Vagina (tissue), 2 donors: ENCODE measurements around the gene C2orf49.

Source experiments
- POLR2A ChIP-seq, 2 donors: fragments of 450-650 bp; IDR thresholded peaks; one replicate each; pipeline ENCODE4 v1.6.1; 2017; ENCODE audit warnings: antibody characterized with exemption in 2 of 2, mild to moderate bottlenecking in 2 of 2, moderate library complexity in 2 of 2
- POLR2AphosphoS5 ChIP-seq, 2 donors: sonication (generic); formaldehyde crosslinking; IDR thresholded peaks; one replicate each; pipeline ENCODE4 v1.9.0; 2017; ENCODE audit warnings: antibody characterized with exemption in 2 of 2, mild to moderate bottlenecking in 2 of 2, low read depth in 1 of 2; ENCODE audit not compliant: insufficient read depth in 1 of 2
- TF ChIP-seq, protein P1 (sequence below), 3 experiments: fragments of 450-650 bp in 2 of 3; fragments of 200-600 bp in 1 of 3; sonication (generic) in 1 of 3; IDR thresholded peaks; one replicate each; pipeline ENCODE4 v1.5.1; 2017 to 2019; ENCODE audit warnings: antibody characterized with exemption in 3 of 3, mild to moderate bottlenecking in 2 of 3, moderate library complexity in 2 of 3

DNA sequence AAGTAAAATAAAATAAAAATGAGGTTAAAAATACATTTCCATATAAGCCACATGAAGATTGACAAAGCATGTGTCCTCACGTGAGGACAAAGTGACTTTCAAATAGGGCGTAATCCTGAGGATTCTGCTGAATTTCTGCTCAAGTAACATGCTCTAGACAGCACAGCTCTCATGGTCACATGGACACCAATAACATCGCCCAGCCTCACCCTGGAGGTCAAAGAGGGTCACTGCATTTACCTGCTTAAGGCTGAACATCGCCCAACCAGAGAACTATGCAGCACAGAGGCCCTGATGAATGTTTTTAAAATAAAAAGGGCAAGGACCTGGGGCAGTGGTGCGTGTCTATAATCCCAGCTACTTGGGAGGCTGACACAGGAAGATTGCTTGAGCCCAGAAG is 38.0 kb upstream of the C2orf49 start:
- TF ChIP-seq, protein P1, sequence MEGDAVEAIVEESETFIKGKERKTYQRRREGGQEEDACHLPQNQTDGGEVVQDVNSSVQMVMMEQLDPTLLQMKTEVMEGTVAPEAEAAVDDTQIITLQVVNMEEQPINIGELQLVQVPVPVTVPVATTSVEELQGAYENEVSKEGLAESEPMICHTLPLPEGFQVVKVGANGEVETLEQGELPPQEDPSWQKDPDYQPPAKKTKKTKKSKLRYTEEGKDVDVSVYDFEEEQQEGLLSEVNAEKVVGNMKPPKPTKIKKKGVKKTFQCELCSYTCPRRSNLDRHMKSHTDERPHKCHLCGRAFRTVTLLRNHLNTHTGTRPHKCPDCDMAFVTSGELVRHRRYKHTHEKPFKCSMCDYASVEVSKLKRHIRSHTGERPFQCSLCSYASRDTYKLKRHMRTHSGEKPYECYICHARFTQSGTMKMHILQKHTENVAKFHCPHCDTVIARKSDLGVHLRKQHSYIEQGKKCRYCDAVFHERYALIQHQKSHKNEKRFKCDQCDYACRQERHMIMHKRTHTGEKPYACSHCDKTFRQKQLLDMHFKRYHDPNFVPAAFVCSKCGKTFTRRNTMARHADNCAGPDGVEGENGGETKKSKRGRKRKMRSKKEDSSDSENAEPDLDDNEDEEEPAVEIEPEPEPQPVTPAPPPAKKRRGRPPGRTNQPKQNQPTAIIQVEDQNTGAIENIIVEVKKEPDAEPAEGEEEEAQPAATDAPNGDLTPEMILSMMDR (IDR thresholded peaks at IDR 0.05) = no peak
- TF ChIP-seq POLR2AphosphoS5 (IDR thresholded peaks at IDR 0.05; ENCODE audit: insufficient read depth in 1 of 2, low read depth in 1 of 2) (no peak), POLR2A (IDR thresholded peaks at IDR 0.05) (no peak)
